HL-60/S4 treated with retinoic acid at 250 ng/mL for 4 days and 3 days (cell line): ENCODE data around the gene TRIM29.

ENCODE experiments used
- in situ Hi-C: fragments of 300-500 bp; cut with MboI; formaldehyde crosslinking; loops from 2 replicates; pipeline ENCODE4 v1.7.0; 2022; ENCODE audit warnings: low sequenced_read_pairs

The TRIM29 gene

GRCh38 chr11:120141113-120141767 is 3.3 kb upstream of the TRIM29 start:
- in situ Hi-C loops: no loop called here

DNA sequence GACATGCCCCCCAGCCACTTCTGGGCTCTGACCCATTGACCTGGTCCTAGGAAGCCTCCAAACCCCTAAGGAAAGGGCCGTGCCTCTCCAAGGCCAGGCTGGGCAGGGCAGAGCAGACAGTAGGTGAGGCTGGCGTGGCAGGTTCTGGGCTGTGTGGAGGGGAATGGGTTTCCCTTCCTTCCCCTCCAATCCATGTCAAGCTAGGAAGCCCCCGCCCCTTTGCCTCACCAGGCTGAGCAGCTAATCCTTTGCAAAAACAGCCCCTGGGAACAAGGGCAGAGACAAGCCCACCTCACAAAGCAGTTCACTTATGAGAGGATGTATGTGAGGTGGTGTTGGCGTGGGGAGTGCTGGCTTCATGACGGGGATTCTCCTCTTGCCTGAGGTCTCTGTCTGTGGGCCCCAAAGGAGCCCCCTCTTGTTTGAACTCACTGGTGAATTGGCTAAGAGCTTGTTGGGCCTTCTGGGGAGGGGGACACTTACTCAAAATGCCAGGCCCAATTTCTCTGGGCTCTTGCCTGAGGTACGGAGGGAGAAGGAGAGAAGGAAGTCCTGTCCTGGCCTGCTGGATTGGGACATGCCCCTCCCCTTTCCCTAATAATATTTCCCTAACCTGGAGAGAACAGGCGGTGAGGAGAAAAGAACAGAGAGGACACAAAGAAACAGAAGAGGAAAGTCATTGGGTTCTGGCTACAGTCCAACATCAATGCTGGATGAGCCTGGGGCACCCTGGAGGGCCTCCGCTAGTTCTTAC is 1.6 kb upstream of the TRIM29 start:
- in situ Hi-C loops: no loop called here

GRCh38 chr11:120137187-120137610 is 714 bp downstream of the TRIM29 start:
- in situ Hi-C loops: no loop called here

DNA sequence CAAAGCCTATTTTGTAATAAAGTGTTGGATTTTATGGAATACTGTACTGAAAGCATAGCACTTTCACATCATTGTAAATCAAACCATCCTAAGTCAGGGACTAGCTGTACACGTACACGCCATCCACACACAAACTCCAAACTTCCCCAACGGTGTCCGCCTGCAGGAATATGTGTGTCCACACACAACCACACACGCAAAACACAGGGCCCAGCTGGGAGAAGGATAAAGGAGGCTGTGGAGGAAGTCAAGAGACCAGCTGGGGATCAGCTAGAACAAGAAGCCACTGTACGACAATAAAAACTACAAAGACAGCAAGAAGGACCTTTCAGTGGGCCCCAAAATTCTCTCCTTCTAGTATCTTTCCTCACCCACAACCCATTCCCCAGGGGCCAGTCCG is 1.6 kb downstream of the TRIM29 start:
- in situ Hi-C loops: no loop called here

GRCh38 chr11:120135838-120136237 is 2.1 kb downstream of the TRIM29 start:
- in situ Hi-C loops: no loop called here

- in situ Hi-C loops: no loop called here
Observed at GRCh38 chr11:120134931-120135228, 3.0 kb downstream of the TRIM29 start.

DNA sequence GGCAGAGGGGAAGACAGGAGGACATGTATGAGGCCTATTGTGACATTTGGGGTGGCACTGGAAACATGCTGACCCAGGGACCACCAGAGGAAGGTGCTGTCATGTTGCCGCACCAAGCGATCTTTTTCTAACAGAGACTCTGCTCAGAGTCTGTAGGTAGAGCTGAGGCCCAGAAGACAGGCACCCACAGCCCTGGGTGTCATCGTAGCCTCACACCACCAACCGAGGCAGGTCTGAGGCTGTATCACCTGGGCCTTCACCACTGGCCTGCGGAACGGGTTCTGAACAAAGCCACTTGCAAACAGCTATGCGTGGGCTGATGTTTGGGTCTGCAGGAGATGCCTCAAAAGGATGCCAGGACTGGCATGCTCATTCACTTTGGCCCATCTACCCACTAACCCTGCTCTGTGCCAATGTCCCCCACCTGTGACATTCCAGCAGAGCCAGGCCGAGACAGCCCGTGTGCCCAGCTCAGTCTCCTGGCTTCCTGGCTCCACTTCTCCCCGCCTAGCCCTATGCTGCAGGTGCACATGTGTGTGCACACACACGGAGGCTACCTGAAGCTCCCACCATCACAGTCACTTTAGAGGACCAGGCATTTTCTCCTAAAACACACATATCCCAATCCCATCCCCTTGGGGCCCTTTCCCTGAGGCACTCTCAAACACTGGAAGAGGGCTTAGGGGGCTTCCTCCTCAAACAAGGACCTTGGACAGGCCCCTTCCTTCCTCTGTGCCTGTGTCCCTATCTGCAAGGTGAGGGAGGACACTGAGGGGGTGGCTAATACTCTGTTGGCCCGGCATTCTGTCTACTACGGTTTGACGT is 3.6 kb downstream of the TRIM29 start:
- in situ Hi-C loops: no loop called here

- in situ Hi-C loops: no loop called here
Observed at GRCh38 chr11:120133216-120134105, 4.5 kb downstream of the TRIM29 start.

DNA sequence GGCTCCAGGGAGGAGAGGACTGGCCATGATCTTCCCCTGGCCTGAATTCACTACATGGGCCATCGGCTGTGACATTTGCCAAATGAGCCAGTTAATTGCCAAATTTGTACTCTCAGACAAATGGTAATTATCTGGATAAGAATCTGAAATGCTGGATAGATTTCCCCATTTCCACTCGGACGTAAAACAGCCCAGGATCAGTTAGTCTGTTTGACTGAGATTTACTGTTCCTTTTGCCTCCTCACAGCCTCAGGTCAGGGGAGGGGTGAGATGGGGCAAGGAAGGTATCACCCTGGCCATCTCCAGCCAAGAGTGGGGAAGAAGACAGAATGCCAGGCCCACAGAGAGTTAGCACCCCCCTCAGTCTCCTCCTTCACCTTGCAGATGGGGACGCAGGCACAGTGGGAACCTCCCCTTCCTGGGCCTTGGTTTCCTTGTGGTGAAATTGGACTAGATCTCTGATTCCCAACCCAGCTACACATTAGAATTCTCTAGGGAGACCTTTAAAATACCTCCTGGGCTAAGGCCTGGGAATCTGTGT is 5.2 kb downstream of the TRIM29 start:
- in situ Hi-C loops: no loop called here

DNA sequence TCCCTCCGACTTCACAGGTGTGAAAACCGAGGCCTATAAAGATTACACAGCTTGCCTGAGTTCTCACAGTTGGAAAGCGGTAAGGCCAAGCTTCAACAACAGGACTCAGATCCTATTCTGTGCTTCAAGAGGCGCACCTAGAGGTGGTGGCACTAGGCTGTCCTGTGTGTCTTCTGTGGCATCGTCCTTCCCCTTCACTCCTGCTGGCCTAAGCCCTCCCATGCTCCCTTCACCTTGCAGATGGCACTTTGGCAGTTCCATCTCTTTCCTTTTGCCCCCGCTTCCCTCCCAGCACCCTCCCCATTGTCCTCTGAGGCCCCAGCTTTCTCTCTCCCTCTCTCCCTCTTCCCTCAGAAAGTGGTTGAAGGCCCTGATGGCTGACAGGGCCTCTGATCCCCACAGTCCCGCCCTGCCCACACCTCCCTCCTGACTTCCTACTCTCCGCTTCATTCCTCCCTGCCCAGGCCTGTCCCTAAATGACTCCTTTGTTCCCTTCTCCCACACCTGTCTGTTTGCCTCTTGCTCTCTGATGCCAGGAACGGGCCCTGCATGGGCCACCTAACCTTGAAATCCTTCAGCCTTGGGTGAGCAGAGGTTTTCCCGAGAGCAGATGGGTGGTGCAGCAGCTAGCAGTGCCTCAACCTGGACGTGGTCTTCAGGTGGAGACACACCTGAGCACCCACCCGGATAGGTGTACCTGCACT is 5.8 kb downstream of the TRIM29 start:
- in situ Hi-C loops: no loop called here

DNA sequence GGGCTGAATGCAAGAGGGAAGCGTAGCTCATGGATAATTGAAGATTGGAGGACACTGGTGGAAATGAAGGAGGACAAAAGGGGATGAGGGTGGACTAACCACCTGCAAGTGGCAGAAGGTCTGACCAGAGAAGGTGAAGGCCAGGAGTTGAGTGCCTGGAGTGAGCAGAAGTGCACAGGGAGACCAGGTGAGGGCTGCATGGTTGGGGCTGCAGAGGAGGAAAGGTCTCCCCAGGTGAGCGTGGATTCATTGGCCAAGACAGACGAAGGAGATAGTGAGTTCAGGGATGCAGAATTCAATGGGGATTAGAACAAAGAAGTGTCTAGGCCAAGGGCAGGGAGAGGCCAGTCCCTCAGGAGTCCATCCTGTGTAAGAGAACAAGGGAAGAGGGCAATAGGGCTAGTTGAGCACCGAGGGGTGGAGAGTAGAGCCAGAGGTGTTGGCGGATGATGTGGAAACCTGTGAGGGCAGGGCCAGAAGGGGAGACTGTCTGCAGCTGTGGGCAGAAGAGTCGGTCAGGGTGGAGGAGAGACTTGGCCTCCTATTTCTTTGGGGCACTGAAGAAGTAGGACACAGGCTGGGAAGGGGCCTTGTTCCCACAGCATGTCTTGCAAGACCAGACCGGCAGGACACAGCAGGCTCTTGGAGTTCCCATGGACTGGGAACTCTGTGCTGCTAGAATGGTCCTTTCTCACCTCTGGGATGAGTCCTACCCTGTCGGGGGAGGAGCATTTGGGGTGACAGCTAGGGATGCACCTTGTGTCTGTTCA is 6.7 kb downstream of the TRIM29 start:
- in situ Hi-C loops: no loop called here

DNA sequence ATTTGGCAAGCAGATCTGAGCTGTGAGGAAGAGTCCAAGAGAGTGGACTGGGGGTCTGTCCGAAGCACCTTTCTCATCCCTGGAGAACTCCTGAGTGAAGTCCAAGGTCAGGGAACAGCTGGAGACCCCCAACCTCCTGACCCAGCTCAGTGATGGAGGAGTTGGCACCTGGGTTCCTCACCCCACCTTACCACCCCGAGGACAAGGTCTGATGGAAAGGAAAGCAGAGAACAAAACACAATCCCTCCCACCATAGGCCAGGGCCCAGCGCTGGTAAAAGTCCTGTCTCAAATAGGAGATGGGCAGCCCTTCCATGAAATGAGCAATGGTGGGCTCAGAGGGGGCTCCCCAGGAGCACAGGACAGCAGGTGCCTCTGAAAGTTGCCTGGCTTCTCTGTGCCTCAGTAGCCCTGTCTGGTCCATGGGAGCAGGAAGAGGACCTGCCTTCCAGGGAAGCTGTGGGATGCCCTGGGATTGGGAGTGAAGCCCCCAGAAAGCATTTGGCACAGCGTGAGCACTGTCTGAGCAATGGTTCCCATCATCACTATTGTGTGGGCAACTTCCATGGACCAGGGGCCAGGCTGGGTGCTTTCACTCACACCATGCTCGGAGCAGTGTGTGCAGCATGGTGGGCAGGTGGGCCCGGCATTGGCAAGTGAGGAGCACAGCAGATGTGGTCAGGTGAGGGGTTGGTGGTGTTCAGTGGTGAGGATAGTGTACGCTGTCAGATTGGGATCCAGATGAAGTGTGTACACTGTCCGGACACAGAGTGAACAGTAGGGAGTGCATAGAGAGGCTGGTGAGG is 7.5 kb downstream of the TRIM29 start:
- in situ Hi-C loops: no loop called here

DNA sequence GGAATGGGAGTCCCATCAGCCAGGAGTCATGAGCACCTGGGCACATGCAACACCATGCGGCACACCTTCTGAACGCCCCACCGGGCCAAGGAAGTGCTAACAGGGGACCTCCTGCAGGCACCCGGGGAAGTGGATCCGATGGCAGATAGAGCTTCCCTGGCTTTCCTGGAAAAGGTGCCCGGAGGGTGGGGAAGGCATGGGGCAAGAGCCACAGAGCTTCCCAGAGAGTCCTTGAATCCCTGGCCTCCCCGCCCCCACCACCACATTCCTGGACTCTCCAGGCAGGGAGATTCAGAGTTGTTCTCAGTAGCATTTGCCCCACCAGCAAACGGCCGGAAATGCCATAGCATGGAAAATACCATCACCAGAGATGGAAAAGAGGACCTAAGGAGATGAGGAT is 8.3 kb downstream of the TRIM29 start:
- in situ Hi-C loops: no loop called here

DNA sequence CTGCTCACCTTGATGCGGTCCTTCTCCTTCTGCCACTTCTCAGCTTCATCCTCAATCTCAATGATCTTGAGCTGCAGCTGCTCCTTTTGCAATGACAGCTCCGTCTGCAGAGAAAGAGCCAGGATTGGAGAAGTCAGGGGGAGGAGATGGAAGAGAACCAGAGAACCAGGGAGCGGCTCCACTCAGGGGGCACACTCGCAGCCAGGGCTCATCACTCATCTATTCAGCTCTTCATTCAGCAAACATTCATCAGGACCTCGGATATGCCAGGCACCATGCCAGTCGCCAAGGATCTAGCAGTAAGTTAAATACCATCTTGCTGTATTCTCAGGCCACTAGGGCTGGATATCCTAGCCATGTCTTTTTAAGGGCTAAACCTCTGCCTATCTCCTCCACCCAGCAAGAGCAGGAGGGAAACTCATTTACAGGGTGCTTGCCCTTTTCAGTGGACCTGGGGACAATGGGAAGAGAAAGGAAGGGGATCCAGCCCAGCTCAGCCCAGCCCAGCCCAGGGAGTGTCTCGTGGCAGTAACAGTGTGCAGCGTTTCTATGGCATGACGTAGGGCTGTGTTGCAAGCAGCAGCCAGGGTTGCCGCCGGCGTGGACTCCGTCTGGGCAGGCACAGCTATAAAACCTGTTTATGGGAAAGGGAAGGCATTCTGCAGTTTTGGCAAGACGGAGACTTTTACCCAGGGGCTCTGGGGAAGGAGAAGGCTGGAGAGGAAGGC is 9.4 kb downstream of the TRIM29 start:
- in situ Hi-C loops: no loop called here

- in situ Hi-C loops: no loop called here
Observed at GRCh38 chr11:120127236-120127635, 10.7 kb downstream of the TRIM29 start.

DNA sequence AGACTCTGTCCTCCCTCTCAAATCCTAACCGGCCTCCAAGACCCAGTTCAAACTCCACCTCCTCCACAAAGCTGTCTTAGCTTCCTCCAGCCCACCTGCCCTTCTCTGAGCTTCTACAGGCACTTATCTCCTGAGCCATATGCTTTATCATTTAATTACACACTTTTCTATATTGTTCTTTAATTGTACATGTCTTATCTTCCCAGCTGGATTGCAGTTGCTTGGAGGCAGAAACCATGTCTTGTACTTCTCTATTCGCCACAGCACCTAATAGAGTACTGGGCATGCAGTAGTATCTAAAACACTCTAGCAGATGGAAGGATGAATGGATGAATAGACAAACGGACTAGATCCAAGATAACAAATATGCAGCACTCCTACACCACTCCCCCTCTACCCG is 11.3 kb downstream of the TRIM29 start:
- in situ Hi-C loops: no loop called here

- in situ Hi-C loops: no loop called here
Observed at GRCh38 chr11:120125509-120125908, 12.4 kb downstream of the TRIM29 start.

DNA sequence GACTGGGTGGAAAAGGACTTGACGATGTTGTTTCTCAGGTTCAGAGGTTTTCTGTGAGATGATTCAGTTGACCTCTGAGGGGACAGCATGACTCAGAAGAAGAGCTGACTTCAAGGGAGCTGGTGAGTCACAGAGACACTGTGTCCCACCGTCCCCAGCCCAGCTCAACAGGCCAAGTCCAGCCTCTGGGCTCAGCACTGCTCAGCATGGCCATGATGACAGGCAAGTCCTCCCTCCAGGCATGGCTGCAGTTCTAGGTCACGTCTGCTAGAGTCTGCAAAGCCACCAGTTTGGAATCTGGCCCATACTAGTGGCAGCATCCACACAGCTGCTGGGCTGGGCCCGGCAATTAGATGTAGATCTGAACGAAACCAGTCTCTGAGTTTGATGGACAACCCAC is 12.9 kb downstream of the TRIM29 start:
- in situ Hi-C loops: no loop called here
